HG02571 (cell line): Measurements from ENCODE around the gene UNC5A.

Experiments
- ATAC-seq: cut with Tn5 transposase; IDR thresholded peaks from one replicate; pipeline ENCODE4 v1.9.1; 2021; ENCODE audit warnings: mild to moderate bottlenecking, moderate library complexity; ENCODE audit not compliant: unreplicated experiment

The UNC5A gene

DNA sequence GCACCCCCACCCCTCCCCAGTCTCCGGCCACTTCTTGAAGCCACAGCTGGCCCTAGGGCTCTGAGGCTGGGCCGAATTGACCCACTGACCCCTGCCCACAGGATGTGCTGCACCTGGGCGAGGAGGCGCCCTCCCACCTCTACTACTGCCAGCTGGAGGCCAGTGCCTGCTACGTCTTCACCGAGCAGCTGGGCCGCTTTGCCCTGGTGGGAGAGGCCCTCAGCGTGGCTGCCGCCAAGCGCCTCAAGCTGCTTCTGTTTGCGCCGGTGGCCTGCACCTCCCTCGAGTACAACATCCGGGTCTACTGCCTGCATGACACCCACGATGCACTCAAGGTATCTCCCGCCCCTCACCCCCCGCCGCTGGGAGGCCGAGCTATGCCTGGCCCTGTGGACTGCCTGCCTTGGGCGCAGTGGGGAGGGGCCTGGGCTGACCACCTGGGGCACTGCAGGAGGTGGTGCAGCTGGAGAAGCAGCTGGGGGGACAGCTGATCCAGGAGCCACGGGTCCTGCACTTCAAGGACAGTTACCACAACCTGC lies 67.5 kb downstream of the UNC5A start:
- no peak for ATAC-seq

DNA sequence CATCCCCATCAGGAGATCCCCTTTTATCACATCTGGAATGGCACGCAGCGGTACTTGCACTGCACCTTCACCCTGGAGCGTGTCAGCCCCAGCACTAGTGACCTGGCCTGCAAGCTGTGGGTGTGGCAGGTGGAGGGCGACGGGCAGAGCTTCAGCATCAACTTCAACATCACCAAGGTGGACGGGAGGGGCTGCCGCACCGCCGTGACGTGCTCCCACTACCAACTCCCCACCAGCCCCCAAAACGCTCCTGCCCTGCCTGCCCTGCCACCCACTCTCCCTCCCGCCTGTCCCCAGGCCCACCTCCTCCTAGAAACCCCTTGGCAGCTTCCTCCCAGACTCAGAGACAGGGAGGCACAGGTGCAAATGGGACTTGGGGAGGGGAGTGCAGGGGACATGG lies 68.1 kb downstream of the UNC5A start:
- ATAC-seq, result no peak

DNA sequence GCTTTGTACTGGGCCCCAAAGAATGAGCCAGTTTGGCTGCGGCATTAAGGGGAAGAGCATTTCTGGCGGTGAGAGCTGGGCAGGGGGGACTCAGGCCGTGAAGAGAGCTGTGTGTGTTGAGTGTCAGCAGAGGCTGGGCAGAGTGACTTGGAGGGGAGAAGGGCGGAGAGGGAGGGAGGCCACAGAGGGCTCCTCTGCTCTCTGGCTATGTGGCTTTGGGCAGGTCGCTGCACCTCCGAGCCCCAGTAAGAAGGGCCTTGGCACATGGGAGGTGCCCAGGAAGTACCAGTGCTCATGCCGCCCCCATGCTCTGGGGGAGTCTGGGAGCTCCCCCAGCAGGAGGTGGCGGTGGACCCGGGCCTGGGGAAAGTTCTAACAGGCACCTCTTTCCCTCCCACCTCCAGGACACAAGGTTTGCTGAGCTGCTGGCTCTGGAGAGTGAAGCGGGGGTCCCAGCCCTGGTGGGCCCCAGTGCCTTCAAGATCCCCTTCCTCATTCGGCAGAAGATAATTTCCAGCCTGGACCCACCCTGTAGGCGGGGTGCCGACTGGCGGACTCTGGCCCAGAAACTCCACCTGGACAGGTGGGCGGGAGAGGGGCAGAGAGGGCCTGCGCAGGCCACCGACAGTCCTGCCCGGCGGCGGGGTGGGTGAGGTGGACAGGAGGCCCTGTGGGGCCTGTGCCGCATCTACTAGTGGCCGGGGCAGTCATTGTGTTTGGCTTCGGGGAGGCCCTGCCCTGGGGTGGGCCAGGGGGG lies 68.7 kb downstream of the UNC5A start:
- ATAC-seq, result no peak

DNA sequence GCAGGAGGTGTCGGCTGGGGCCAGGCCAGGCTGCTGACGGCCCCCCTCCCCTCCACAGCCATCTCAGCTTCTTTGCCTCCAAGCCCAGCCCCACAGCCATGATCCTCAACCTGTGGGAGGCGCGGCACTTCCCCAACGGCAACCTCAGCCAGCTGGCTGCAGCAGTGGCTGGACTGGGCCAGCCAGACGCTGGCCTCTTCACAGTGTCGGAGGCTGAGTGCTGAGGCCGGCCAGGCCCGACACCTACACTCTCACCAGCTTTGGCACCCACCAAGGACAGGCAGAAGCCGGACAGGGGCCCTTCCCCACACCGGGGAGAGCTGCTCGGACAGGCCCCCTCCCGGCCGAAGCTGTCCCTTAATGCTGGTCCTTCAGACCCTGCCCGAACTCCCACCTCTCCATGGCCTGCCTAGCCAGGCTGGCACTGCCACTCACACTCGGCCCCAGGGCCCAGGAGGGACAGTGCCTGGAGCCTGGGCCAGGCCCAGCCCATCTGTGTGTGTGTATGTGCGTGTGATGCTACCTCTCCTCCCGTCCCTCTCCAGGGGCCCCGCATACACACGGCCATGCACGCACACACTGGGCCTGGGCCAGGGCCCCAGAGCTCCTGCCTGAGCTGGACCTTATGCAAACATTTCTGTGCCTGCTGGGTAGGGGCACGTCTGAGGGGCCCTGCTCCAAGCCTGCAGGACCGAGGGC lies 69.5 kb downstream of the UNC5A start:
- no peak for ATAC-seq

DNA sequence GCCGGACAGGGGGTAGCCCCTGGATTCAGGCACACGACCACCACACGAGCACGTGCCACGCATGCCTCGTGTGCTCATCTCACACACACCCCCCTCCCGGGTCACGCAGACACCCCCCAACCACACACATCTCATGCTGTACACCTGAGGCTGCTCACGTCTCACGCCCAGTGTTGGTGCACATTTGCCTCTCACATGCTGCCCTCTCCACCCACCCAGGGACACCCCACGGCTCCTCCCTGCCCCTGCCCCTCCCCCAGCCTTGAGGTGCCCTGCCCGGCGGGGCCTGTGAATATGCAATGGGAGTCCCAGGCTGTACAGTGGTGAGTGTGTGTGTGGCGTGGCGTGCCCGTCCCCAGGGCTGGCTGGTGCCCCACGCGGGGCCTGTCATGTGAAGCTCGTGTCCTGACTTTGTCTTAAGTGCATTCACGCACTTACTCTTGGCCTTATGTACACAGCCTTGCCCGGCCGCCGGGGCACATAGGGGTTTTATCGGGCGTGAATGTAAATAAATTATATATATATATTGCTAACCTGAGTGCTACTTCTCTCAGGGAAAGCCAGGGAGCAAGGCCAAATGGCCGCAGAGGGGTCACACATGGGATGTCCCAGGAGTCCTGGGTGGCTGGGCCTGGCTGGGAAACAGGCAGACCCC lies 70.1 kb downstream of the UNC5A start:
- ATAC-seq, result no peak

DNA sequence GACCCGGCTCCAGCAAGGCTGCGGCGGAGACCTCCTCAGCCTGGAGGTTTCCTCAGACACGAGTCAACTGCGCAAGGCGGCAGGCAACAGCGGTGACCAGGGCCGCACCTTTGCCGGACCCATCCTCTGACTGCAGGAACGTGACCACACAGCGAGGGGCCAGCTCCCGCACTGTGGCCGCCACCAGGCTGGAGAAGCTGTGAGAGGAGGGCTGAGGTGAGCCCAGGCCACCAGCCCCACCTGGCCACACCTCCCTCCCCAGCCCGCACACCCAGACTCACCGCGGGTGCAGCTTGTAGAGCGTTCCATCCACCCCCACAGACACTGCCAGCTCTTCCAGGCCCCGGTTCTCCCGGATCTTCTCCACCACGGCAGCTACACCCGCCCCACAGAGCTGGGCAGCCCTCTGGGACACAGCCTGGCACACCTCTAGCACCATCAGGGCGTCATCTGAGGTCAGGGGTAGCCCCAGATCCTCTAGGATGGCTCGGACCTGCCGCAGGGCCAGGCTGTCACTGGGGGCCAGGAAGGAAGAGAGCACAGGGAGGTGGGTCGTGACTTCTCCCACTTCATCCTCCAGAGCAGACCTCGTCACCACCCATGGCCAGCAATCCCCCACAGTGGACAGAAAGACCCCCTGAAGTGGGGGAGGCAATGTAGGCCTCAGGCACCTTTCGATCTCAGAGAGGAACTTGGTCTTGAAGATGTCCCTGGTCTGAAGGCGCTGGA lies 70.8 kb downstream of the UNC5A start:
- ATAC-seq, result no peak

DNA sequence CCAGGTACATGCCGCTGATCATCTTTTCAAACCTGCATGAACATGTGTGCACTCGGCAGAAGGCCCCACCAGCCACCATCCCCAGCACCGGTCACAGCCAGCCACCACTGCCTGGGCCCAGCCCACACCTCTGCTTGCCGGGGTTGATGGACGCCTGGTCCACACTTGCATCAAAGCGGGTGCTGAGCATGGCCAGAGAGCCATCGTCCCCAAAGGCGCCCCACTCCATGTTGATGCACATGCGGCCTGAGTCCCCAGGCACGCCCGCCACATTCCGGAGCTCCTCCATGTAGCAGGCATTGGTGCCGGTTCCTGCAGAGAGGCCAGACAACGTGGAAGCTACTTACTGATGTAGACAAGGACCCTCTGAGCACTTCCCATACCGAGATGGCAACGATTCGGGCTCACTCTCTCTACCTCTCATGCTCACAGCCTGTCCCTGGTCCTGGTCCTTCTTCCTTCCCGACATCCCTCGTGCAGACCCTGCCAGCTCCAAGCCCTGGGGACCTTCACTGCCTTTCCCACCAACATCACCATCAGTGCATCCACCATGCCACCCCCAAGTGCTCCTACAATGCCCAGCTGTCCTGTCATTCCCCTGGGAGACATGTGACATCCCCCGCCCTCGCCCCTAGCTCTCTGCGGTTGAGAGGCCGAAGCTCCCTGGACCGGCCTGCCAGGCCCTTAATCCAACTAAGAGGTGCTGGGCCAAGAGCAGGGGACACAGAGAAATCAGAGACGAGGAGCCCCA lies 71.6 kb downstream of the UNC5A start:
- ATAC-seq, result no peak

DNA sequence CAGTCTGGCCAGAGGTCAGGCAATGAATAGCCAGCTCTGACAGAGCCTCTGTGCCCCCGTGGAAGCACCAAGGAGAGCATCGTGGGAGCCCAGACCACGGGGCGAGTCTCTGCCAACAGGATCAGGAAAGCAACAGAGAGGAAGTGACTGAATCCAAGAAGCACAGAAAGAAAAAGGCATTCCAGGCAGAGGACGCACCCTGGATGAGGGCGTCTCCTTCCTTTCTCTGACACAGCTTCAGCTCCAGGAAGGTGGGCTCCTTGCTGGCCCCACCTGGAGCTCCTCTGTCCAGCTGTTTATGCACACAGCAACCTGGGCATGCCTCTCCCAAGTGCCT lies 72.2 kb downstream of the UNC5A start:
- ATAC-seq, result no peak

DNA sequence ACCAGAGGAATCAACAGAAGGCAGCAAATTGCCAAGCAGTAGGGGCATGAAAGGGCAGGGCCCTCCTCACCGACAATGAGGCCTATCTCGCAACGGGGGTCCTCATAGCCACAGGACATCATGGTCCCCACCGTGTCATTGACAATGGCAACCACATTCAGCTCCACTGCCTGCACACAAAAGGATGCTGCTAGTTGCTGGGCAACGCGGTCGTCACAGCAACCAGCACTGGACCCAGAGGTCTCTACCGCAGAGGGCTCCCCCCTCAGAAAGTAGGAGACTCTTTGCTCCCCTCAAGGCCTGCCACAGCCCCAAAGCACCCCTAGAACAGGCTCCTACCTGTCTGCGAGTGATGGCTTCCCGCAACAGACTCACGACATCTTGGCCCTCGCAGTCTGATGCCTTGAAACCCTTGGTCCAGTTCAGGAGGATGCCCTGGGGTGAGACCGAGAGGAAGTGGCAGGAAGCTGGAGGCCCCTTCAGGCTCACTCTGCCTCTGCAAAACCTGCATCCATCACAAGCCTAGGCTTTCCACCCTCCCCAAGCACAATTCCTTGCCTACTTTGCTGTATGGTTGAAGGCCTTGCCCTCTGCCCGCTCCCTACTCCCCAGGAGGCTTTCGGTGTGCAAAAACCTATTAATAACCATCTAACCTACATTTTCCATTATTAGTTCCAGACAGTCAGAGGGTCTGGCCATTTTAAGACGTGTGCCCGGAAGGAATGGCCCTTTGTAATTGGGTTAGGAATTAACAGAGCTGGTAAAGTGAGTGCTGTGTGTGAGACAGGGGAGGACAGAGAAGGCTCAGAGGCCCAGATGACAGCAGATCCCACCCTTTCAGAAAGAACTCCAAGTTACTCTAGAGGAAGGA lies 73.6 kb downstream of the UNC5A start:
- no peak for ATAC-seq

DNA sequence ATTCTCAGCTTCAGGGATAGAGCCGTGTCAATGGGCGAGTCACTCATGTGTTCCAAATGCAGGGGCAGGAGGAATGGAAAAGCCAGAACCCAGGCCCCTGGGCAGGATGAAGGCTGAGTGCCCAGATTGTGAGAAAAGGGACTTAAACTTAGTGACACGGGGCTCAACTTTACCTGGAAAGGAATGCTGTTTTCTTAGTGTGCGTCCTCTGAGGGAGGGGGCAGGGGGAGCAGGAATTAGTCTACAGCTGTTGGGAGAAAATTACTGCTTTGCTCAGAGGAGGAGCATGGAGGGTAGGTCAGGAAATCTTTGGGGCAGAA lies 74.2 kb downstream of the UNC5A start:
- ATAC-seq, result no peak

DNA sequence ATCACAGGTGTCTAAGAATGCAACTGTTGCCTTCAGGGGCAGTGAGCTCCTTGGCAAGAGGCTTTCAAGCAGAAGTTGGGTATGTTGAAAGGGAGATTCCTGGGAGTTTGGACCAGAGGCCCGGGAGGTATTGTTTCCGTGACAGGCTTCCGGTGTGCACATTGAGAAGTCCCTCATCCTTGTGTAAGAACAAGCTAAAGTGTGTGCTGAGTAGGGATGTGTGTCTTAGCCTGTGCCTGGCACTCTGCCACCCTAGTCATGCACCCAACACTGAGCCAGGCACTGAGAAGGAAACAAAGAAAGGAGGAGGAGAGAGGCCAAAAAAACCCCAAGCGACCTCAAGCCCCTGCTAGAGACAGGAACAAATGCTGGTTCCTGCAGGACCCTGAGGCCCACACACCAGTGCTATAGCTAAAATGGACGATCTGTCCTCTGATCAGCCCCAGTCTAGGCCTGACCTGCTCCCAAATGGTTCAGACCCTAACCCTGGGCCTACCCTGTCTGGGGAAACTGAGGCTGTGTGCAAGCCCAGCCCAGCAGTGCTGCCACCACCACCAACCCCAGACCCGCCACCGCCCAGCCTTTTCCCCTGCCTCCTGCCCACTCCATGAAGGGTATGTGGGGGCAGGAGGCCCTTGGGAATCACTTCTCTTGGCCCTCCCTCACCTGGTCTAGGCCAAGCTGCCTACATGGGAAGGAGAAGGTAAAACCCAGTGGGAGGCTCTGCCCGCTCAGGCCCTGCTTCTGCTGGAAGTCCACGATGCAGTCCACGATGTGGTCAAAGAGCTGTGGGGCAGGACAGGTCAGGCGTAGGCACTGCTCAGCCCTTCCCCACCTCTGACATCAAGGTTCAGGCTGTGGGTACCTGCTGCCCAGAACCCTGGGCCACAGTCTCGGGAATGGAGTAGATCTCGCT lies 76.2 kb downstream of the UNC5A start:
- ATAC-seq, result no peak

DNA sequence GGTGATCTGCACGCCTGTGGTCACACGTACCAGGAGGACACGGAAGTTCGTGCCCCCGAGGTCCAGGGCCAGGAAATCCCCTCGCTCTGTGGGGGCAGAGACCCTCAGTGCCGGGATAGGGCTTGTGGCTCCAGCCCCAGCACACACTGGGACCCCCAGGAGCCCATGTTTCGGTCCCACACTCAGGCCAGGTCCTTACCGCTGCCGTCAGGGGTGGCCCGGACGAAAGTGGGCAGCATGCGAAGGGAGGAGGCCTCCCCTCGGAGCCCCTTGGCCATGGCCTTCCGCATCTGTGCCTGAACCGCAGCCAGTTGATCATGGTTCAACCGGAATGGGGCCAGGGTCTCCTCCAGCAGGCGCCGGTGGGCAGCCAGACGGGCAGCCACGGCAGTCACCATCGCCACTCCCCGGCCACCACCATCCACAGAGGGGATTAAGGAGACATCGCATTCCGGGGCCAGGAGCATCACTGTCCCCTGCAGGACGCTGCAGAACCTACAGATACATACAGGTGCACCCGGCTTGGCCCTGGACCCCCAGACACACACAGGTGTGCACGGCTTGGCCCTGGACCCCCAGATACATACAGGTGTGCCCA lies 77.0 kb downstream of the UNC5A start:
- ATAC-seq, result no peak

DNA sequence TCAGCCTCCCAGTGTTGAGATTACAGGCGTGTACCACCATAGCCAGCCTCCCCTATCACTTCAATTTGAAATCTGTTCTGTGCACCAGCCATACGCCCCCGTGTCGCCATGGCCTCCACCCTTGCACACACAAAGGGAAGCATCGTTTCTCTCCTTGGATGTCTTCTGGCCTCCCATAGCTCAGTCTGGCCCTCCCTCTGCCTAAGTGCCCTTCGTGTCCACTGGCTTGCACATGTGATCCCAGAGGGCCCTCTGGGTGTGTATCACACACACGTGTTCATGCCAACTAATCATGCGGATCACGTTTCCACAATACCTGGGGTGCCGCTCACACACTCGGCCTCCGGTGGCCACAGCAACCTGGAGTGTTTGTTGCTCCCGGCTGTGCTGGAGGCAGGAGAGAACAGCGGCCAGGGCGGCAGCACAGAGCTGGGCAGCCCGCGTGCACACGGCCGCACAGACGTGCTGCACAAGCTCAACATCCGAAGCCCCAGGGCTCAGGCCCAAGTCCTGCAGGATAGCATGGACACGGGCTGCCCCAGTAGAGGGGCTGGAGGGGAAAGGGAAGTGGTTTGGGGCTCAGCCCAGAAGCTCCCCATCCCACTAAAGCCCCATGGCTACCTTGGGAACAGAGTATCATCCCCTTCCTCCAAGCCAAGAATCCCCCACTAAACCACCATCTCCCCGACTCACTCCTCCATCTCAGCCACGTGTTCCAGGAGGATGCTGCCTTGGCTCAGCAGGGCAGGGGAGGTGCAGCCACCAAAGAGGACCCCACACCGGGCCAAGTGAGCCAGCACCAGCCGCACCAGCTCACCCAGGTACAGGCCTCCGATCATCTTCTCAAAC lies 77.9 kb downstream of the UNC5A start:
- ATAC-seq, result no peak

DNA sequence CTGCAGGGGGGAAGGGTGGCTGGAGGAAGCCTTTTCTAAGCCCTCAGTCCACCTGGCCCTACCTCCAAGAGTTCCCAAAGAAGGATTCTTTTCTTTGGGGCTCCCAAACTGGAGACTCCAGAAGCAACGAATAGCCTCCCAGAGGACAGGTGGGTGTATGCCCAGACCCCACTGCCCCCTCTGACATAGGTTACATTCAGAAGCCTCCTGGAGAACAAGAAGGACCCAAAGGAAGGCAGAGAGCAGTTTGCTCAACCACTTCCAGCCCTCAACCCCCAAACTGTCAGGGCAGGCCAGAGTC lies 78.5 kb downstream of the UNC5A start:
- no peak for ATAC-seq

DNA sequence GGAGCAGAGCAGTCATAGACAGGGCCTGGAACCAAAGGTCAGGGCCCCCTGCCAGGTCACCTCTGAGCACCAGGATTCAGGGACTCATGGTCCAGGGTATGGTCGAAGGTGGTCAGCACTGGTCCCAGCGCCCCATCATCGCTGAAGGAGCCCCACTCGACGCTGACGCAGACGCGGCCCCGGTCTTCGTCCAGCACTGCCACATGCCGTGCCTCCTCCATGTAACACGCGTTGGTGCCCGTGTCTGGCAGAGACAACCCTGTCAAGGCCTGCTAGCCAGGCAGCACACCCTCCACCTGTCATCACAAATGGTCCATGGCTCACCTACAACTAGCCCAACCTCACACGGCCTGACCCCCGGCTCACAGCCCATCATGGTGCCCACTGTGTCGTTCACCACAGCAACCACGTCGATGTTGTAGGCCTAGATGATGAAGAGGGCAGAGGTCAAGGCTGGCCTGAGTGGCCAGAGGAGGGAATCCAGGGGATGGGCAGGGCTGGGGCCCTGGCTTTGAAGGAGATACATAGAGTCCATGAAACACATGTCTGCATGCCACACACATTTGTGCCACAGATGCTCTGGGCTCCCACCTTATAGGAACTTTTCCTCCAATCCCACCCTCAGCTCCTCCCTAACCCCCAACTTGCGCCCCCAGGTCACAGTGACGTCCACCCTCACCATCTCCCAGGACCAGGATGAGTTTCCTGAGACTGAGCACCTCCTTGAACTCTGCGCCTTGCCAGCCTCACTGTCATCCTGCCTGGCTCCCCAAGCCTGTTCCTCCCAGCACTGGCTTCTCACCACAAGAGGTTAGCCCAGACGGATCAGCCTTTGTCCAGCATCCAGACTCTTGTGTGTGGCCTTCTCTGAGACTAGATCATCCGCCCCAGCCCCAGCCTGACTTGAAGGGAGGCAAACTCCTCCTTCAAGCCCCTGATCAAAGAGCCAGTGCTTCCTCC lies 79.2 kb downstream of the UNC5A start:
- ATAC-seq, result no peak
